NCI-H526 (cell line): ENCODE data around the gene DUSP7.
A peak's percentile ranks its signal among the peaks of the same experiment; 100 is the strongest.
"Not testable (repeated sequence)": the region's sequence is repeated elsewhere in the genome, so short reads cannot be mapped to it uniquely, and the experiment has no call there.

Source experiments
- DNase-seq, 2 experiments: peaks; one replicate each; lab custom pipeline; 2025; lab: John Stamatoyannopoulos, UW

Gene DUSP7

GRCh38 chr3:52046902-52047239 lies 9.5 kb downstream of the DUSP7 start:
- DNase-seq: no peak

GRCh38 chr3:52046186-52046901 lies 10.0 kb downstream of the DUSP7 start:
- DNase-seq: no peak

- no peak for DNase-seq
Measured at GRCh38 chr3:52044869-52045619, 11.3 kb downstream of the DUSP7 start.

- DNase-seq: no peak
Measured at GRCh38 chr3:52043750-52044149, 12.6 kb downstream of the DUSP7 start.

GRCh38 chr3:52043039-52043438 lies 13.3 kb downstream of the DUSP7 start:
- not testable (repeated sequence) for DNase-seq

GRCh38 chr3:52041118-52041731 lies 15.1 kb downstream of the DUSP7 start:
- DNase-seq: no peak

- DNase-seq: no peak
Measured at GRCh38 chr3:52040600-52040999, 15.8 kb downstream of the DUSP7 start.

- peak in 1 of 2 experiments; percentile 26 for DNase-seq
Measured at GRCh38 chr3:52039846-52040245, 16.5 kb downstream of the DUSP7 start.

GRCh38 chr3:52039426-52039825 lies 16.9 kb downstream of the DUSP7 start:
- no peak for DNase-seq

GRCh38 chr3:52038227-52038626 lies 18.1 kb downstream of the DUSP7 start:
- DNase-seq: no peak

- DNase-seq: no peak
Measured at GRCh38 chr3:52037291-52037690, 19.1 kb downstream of the DUSP7 start.

GRCh38 chr3:52036829-52037228 lies 19.5 kb downstream of the DUSP7 start:
- no peak for DNase-seq

- DNase-seq: no peak
Measured at GRCh38 chr3:52036222-52036694, 20.1 kb downstream of the DUSP7 start.

GRCh38 chr3:52034651-52035050 lies 21.7 kb downstream of the DUSP7 start:
- no peak for DNase-seq

- DNase-seq: no peak
Measured at GRCh38 chr3:52034212-52034611, 22.2 kb downstream of the DUSP7 start.

GRCh38 chr3:52033748-52034147 lies 22.6 kb downstream of the DUSP7 start:
- DNase-seq: not testable (repeated sequence)

- no peak for DNase-seq
Measured at GRCh38 chr3:52032702-52033408, 23.5 kb downstream of the DUSP7 start.

- DNase-seq: no peak
Measured at GRCh38 chr3:52031896-52032295, 24.5 kb downstream of the DUSP7 start.

- no peak for DNase-seq
Measured at GRCh38 chr3:52030714-52031310, 25.6 kb downstream of the DUSP7 start.

GRCh38 chr3:52029535-52029934 lies 26.8 kb downstream of the DUSP7 start:
- DNase-seq: no peak

- no peak for DNase-seq
Measured at GRCh38 chr3:52029053-52029452, 27.3 kb downstream of the DUSP7 start.

GRCh38 chr3:52028572-52028971 lies 27.8 kb downstream of the DUSP7 start:
- DNase-seq: no peak
